ENCODE measurements around the gene SPTBN4.
"Not testable (repeated sequence)": the region's sequence is repeated elsewhere in the genome, so short reads cannot be mapped to it uniquely, and the experiment has no call there.

The SPTBN4 gene

DNA sequence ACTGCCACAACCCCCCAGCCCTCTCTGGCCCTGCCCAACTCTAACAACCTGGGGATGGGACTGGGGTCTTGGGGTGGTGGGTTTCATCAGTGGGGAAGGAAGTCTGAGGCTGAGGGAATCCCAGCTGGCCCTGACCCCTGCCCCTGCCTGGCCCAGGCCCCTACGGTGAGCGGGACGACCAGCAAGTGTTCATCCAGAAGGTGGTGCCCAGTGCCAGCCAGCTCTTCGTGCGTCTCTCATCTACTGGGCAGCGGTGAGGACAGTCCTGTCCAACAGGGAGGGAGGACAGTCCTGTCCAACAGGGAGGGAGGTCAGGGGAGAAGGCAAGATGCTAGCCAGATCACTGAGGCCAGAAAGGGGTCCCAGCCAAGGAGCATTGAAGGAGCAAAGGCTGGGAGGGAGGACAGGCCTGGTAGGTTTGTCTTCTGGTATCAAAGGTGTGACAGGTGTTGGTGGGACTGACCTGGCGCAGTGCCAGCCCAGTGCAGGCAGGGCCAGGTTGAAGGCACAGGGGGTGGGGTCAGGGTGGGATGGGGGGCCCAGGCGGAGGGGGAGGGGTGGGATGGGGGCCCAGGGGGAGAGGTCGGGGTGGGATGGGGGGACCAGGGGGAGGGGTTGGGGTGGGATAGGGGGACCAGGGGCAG is 122.2 kb downstream of the SPTBN4 start:
- no peak for DNase-seq (ENCODE audit: low read depth)

GRCh38 chr19:40589591-40590429 is 123.0 kb downstream of the SPTBN4 start:
- no peak for DNase-seq (ENCODE audit: low read depth)

DNA sequence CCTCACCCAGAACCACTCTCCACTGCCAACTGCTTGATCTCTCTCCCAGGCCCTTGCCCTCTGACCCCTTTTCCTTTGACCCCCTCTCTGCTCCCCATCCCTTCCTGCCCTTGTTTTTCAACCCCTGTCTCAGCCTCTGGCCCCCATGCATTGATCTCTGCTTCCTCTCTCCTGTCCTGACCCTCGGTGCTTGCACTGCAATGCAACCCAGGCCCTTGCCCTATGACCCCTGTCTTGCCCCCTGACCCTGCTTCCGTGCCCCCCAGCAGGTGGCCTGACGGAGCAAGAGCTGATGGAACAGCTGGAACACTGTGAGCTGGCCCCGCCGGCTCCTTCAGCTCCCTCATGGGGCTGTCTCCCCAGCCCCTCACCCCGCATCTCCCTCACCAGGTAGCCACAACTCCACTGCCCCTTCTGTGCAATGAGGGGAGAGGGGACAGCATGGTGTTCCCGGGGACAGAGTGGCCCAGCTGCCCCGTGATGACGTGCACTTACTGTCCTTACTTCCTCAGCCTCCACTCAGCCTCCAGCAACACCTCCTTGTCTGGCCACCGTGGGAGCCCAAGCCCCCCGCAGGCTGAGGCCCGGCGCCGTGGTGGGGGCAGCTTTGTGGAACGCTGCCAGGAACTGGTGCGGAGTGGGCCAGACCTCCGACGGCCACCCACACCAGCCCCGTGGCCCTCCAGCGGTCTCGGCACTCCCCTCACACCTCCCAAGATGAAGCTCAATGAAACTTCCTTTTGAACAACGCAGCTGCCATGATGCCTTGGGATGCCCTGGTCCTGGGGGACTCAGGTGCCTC is 123.9 kb downstream of the SPTBN4 start:
- no peak for DNase-seq (ENCODE audit: low read depth)

GRCh38 chr19:40591724-40592123 is 124.9 kb downstream of the SPTBN4 start:
- DNase-seq (ENCODE audit: low read depth) = not testable (repeated sequence)

DNA sequence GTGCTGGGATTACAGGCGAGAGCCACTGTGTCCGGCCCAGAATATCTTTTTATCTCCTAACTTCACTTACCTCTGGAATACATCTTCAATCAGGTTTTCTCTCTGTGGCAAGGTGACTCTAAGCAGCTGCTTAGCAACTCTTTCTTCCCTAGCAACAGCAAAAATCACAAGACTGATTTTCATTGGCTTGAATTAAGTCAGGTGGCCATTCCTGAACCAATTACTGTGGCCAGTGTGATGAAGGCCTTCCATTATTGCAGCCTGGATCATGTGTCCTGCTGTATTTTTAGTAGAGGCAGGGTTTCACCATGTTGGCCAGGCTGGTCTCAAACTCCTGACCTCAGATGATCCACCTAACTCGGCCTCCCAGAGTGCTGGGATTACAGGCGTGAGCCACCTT is 125.4 kb downstream of the SPTBN4 start:
- DNase-seq (ENCODE audit: low read depth) = no peak

DNA sequence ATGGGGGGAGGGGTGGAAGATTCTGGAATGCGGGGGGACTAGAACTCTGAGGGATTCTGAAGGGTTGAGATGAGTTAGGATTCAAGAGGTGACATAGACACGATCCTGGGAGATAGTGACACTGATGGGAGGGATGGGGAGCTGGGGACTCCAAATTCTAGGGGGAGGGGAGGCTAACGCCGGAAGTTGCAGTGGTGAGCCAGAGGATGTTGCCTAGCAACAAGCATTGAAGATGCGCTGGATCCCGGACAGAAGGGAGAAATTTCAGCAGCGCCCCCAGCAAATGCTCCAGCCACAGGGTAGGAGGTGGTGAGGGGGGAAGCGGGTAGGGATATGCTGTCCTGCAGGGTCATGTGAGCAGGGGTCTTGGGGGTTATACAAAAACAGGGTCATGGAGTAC is 127.5 kb downstream of the SPTBN4 start:
- no peak for DNase-seq (ENCODE audit: low read depth)

DNA sequence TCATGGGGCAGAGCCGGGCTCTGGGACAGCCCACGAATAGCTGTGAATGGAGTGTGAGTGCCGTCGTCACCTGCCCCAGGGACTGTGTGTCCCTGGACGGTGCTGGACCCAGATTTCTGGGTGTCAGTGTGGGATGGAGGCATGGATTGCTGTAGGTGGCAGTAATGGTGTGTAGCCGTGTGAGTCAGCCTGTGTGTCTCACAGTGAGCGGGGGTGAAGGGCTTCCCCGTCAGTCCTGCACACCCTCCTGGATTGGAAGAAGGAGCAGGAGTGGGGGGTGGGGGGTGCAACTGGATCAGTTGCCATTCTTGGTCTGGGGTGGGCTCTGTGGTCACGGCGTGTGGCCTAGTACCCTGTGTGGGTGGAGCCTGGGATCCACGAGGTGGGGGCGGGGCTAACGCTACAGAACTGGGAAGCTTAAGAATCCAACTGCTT is 127.9 kb downstream of the SPTBN4 start:
- no peak for DNase-seq (ENCODE audit: low read depth)

GRCh38 chr19:40596608-40597328 is 130.0 kb downstream of the SPTBN4 start:
- DNase-seq (ENCODE audit: low read depth) = no peak

DNA sequence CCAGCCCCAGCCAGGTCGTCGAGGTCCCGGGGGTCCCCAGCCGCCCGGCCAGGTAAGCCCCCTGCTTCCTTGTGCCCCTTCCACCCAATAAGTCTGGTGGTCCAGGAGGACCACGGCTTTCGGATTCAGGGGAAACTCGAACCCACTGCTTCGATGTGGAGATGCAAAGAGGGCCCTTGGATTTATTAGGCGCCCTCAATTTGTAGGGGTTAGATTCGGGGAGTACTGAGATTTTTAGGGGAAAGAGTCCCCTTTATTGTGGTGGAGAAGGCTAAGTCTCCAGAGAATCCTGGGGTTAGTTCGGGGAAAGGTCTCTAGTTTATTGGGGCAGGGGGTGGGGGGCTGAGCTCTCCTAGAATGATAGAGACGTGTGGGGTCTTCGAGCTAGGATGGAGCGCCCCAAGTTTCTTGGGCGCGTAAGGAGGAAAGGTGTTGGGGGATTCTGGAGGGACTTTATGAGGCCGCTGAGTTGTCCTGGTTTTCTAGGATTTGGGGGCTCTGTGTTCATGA is 130.6 kb downstream of the SPTBN4 start:
- no peak for DNase-seq (ENCODE audit: low read depth)

DNA sequence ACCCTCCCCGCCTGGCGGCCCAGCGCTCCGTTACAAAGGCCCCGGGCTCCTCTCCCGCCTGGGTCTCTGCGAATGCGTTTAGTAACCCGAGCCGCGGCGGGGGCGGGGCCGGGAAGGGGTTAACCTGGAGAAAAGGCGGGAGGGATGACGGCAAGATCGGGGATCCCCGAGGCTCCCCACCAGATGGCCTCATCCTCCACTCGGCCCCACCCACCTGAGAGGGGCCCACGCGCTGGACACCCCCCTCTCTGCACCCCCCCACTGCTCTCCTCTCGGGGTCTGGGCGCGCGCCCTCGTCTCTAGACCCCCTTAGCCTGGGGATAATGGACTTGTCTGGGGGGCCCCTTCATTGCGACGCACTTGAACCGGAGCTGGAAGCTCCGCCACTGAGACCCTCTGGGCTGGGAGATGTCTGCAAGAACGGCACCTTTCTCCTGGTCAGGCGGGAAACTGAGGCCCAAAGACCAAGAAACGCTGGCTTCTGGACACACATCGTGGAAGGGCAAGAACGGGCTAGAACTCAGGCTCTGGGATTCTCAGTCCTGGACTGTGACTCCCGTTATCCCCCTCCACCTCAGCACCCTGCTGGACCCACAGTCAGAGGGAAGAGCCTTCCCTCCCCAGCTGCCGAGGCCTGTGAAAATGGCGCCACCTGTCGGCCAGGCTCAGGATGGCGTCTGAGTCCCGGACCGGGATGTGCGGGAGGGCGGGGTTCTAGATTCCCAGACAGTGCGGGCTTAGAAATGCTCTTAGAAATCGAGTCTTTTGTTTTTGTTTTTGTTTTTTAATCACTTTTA is 131.5 kb downstream of the SPTBN4 start:
- DNase-seq (ENCODE audit: low read depth) = peak; percentile 72

GRCh38 chr19:40598918-40599307 is 132.1 kb downstream of the SPTBN4 start:
- DNase-seq (ENCODE audit: low read depth) = no peak

DNA sequence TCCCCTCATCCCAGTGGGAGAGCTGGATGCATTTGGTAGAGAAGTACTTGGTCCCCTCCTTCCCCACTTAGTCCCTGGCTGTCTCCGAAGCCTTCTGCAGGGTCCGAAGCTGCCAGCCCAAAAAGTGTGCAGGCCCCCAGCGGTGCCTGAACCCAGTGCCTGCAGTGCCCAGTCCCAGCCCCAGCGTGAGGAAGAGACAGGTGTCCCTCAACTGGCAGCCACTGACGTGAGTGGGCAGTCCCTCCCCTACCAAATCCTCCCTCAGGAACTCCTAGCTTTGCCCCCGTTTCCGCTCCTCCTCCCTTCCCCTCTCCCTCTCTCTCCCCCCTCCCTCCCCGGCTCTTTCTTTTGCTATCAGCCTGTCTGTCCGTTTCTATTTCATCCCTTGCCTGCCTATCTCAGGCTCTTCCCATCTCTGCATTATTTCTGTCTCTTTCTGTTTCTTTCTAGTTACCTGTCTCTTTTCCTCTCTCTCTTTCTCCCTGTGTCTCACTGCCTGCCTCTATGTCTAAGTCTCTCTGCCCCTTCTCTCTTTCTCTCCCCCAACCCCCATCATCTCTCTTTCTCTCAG is 132.6 kb downstream of the SPTBN4 start:
- DNase-seq (ENCODE audit: low read depth) = no peak

DNA sequence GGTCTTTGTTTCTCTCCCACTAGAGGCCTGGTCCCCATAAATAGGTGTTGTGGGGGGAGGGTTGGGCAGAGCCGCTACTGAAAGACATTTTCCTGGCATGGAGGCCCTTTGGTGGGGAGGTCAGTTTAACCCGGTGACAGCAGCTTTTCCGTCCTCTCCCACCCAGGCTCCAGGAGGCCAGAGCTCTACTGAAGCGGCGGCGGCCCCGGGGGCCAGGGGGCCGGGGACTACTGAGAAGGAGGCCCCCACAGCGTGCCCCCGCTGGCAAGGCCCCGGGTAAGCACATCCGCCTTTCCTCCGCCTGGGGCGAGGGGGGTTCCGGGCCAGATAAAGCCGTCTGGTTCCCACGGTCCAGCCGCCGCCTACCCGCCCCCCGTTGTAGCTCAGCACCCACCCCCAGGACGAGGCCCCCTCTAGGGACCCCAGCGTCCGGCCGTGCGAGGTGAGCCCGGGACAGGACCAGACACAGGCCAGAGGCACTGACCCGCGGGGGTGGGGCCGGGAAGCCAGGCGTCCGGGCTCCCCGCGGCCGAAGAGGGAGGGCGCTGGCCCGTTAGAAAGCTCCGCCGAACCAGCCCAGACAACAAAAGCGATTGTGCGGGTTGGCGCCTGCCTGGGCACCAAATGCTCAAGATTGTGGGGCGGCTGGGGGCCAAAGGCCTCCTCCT is 133.2 kb downstream of the SPTBN4 start:
- no peak for DNase-seq (ENCODE audit: low read depth)

- DNase-seq (ENCODE audit: low read depth) = no peak
Measured at GRCh38 chr19:40600570-40601133, 133.9 kb downstream of the SPTBN4 start.

- DNase-seq (ENCODE audit: low read depth) = no peak
Measured at GRCh38 chr19:40601134-40601974, 134.6 kb downstream of the SPTBN4 start, which contains the start of gene LTBP4. Gene LTBP4 (plus strand): TSS chr19:40601369. CDS start chr19:40601388, 19 bp downstream.

GRCh38 chr19:40603071-40603388 is 136.2 kb downstream of the SPTBN4 start:
- no peak for DNase-seq (ENCODE audit: low read depth)

- peak; percentile 92 for DNase-seq (ENCODE audit: low read depth)
Measured at GRCh38 chr19:40603389-40604170, 136.8 kb downstream of the SPTBN4 start.

DNA sequence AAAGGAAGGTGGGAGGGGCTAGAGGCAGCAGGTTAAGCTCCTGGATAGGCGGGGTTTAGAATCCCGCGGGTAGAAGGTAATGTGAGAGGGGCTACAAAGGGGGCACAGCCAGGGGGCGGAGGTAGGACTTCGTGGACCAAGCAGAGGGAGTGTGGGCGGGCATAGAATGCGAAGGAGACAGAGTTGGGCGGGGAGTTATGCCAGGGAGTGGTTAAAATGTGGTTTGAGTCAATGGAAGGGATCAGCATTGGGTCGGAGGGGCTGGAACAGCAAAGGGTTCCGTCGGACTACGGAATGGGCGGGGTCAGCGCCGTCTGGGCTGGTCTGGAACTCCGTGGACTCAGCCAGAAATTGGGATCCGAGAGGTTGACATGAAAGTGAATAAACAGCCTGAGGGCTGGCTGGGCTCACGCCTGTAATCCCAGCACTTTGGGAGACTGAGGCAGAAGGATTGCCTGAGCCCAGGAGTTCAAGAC is 137.4 kb downstream of the SPTBN4 start:
- DNase-seq (ENCODE audit: low read depth) = no peak

All from stimulated activated CD8-positive, alpha-beta memory T cell treated with anti-CD3 and anti-CD28 coated beads, Interleukin-12 subunit alpha, Interleukin-12 subunit beta, amount 100 ng/mL, for 1 hour (primary cell).